Osteoblast (primary cell): ENCODE data around the gene LAMC1. TPM values are rescaled to one million over a fixed set of nuclear protein-coding genes. Genes with fewer than 3 reads are reported as not detected.

Experiments
- DNase-seq: peaks from one replicate; pipeline ENCODE4 v3.0.0; 2011; ENCODE audit warnings: low spot score, mixed read lengths; ENCODE audit not compliant: insufficient read length; ENCODE audit errors: missing footprints
- H2AFZ ChIP-seq: 2 replicates; pipeline ENCODE4 v1.6.0; 2011; ENCODE audit warnings: mild to moderate bottlenecking, low read length
- H3K27ac ChIP-seq: 2 replicates; pipeline ENCODE4 v1.5.1; 2011; ENCODE audit warnings: mild to moderate bottlenecking, low read depth, low read length, moderate library complexity
- H3K27me3 ChIP-seq: 2 replicates; pipeline ENCODE4 v1.6.0; 2012; ENCODE audit warnings: mild to moderate bottlenecking, control low read depth, inconsistent platforms, low read length, moderate library complexity; ENCODE audit not compliant: insufficient read depth
- H3K36me3 ChIP-seq: 2 replicates; pipeline ENCODE4 v1.5.1; 2011; ENCODE audit warnings: mild to moderate bottlenecking, low read length, control low read depth, moderate library complexity; ENCODE audit not compliant: insufficient read depth
- H3K4me1 ChIP-seq: 2 replicates; pipeline ENCODE4 v1.5.1; 2011; ENCODE audit warnings: mild to moderate bottlenecking, low read length, control low read depth, moderate library complexity; ENCODE audit not compliant: insufficient read depth
- H3K4me2 ChIP-seq: 2 replicates; pipeline ENCODE4 v1.6.0; 2011; ENCODE audit warnings: mild to moderate bottlenecking, low read length; ENCODE audit not compliant: insufficient read depth
- H3K4me3 ChIP-seq: fragments of 200-600 bp; sonication (generic); 3 replicates; pipeline ENCODE4 v1.5.1; 2012; ENCODE audit warnings: mild to moderate bottlenecking, low read length, inconsistent platforms; ENCODE audit not compliant: insufficient read depth
- H3K79me2 ChIP-seq: 2 replicates; pipeline ENCODE4 v1.6.0; 2012; ENCODE audit warnings: mild to moderate bottlenecking, low read length, control low read depth, inconsistent platforms; ENCODE audit not compliant: insufficient read depth
- H3K9me3 ChIP-seq: 2 replicates; pipeline ENCODE4 v1.5.1; 2011; ENCODE audit warnings: low read depth, low read length, control low read depth
- H4K20me1 ChIP-seq: 2 replicates; pipeline ENCODE4 v1.6.0; 2012; ENCODE audit warnings: mild to moderate bottlenecking, low read length, control low read depth; ENCODE audit not compliant: insufficient read depth
- CTCF ChIP-seq: IDR thresholded peaks from 2 replicates; pipeline ENCODE4 v1.5.1; 2011; ENCODE audit warnings: mild to moderate bottlenecking, low read depth, low read length, moderate library complexity; ENCODE audit errors: extremely low read depth
- total RNA-seq: library from RNA; depleted of rRNA; stranded (reverse); fragments of >200 nt; gene quantifications from 2 replicates; pipeline ENCODE4 v1.2.3, GENCODE V29; 2012

LAMC1 gene
- total RNA-seq, 1 donor = 966 TPM

GRCh38 chr1:183103577-183103976, 80.4 kb downstream of the LAMC1 start:
- H4K20me1 ChIP-seq = peaks cover 31% of the 10 kb centered on the region
- H3K4me1 ChIP-seq = peaks cover 58% of the 10 kb centered on the region
- H2AFZ ChIP-seq = no peak overlapping the region
- no peaks in the 10 kb centered on the region for H3K9me3 ChIP-seq
- peaks cover 98% of the 10 kb centered on the region for H3K79me2 ChIP-seq
- no peak overlapping the region for H3K4me3 ChIP-seq
- peaks cover 50% of the 10 kb centered on the region for H3K36me3 ChIP-seq
- TF ChIP-seq CTCF = no peak
- no peak for DNase-seq
- no peaks in the 10 kb centered on the region for H3K27me3 ChIP-seq
- no peak overlapping the region for H3K4me2 ChIP-seq
- peak overlapping the region; percentile 50 for H3K27ac ChIP-seq

GRCh38 chr1:183105449-183105848, 82.2 kb downstream of the LAMC1 start:
- H4K20me1 ChIP-seq = peaks cover 20% of the 10 kb centered on the region
- peaks cover 54% of the 10 kb centered on the region for H3K36me3 ChIP-seq
- H3K27me3 ChIP-seq = no peaks in the 10 kb centered on the region
- H2AFZ ChIP-seq = no peak overlapping the region
- no peaks in the 10 kb centered on the region for H3K9me3 ChIP-seq
- H3K4me3 ChIP-seq = no peak overlapping the region
- peak overlapping the region; percentile 63 for H3K4me2 ChIP-seq
- peaks cover 52% of the 10 kb centered on the region for H3K4me1 ChIP-seq
- DNase-seq = no peak
- peak overlapping the region; percentile 94 for H3K27ac ChIP-seq
- TF ChIP-seq CTCF = no peak
- peaks cover 98% of the 10 kb centered on the region for H3K79me2 ChIP-seq

DNA sequence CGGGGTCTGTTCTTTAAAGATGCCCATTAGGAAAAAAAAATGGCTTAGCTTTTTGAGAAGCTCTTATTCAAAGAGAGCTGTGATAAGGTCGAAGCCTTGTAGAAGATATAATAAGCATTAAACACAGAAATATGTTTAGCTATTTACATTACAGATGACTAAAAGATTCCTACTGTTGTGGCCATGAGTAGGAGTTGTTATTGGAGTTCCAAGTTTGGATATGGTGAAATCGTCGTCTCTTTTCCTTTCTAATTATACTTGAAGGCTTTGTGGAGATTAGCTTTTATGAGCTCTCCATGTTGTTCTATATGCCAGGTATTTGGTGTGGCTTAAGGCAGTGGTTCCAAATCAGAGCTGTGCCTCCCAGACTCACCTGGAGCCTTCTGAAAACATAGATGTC, 82.9 kb downstream of the LAMC1 start:
- H3K4me1 ChIP-seq = peaks cover 45% of the 10 kb centered on the region

GRCh38 chr1:183106746-183107145, 83.5 kb downstream of the LAMC1 start:
- H3K27me3 ChIP-seq = no peaks in the 10 kb centered on the region
- H2AFZ ChIP-seq = no peak overlapping the region
- peak overlapping the region; percentile 63 for H3K4me2 ChIP-seq
- peak overlapping the region; percentile 94 for H3K27ac ChIP-seq
- H3K36me3 ChIP-seq = peaks cover 55% of the 10 kb centered on the region
- no peak for DNase-seq
- peaks cover 39% of the 10 kb centered on the region for H3K4me1 ChIP-seq
- no peak overlapping the region for H3K4me3 ChIP-seq
- H3K9me3 ChIP-seq = no peaks in the 10 kb centered on the region
- no peak for TF ChIP-seq CTCF
- peaks cover 95% of the 10 kb centered on the region for H3K79me2 ChIP-seq
- peaks cover 12% of the 10 kb centered on the region for H4K20me1 ChIP-seq

More for the DNA sequence above, 82.9 kb downstream of the LAMC1 start:
- H2AFZ ChIP-seq = no peak overlapping the region
- peak overlapping the region; percentile 94 for H3K27ac ChIP-seq
- H3K79me2 ChIP-seq = peaks cover 95% of the 10 kb centered on the region
- TF ChIP-seq CTCF = no peak
- H3K36me3 ChIP-seq = peaks cover 55% of the 10 kb centered on the region
- no peaks in the 10 kb centered on the region for H3K27me3 ChIP-seq
- no peak overlapping the region for H3K4me3 ChIP-seq
- no peaks in the 10 kb centered on the region for H3K9me3 ChIP-seq
- no peak for DNase-seq
- peaks cover 17% of the 10 kb centered on the region for H4K20me1 ChIP-seq
- H3K4me2 ChIP-seq = peak overlapping the region; percentile 63
